ENCODE data around the gene MED25.

Gene MED25

DNA sequence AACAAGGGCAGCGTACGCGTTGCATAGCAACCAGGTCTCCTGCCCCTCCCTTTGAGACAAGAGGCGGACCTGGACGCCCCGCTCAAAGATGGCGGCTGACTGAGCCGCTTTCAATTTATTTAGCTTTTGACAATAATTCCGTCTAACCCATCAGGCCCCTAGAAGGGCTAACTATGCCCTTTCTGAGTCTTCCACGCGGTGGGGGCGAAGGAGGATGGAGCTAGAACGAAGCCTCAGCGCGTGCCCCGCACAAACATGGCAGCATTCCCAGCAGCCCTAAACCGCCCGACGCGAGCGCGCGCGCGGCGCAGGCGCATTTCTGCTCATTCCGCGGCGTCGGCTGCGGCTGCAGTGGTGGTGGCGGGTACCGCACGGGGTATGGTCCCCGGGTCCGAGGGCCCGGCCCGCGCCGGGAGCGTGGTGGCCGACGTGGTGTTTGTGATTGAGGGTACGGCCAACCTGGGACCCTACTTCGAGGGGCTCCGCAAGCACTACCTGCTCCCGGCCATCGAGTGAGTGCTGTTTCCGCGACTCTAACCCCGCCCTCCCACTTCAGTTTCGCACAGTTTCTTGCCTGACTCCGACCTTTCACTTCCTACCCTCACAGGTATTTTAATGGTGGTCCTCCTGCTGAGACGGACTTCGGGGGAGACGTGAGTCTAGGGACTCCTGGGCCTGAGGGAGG is at the start of gene MED25:
Gene MED25, plus strand, starts transcription at position 326 of the 685 bp plus-strand sequence. Its CDS starts 53 bp downstream, at position 379.
- DNase-seq = peak; percentile 85

DNA sequence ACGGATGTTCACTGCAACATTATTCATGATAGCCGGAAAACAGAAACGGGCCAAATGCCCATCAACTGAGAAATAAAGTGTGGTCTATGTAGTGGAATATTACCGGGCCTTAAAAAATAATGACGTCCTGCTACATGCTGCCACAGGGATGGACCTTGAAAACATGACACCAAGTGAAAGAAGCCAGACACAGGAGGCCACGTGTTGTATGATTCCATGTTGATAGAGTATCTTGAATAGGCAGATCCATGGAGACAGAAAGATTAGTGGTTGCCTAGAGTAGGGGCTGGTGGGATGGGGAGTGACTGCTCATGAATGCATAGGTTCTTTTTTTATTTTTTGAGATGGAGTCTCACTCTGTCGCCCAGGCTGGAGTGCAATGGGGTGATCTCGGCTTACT is 47.6 kb upstream of the MED25 start:
- DNase-seq = no peak

DNA sequence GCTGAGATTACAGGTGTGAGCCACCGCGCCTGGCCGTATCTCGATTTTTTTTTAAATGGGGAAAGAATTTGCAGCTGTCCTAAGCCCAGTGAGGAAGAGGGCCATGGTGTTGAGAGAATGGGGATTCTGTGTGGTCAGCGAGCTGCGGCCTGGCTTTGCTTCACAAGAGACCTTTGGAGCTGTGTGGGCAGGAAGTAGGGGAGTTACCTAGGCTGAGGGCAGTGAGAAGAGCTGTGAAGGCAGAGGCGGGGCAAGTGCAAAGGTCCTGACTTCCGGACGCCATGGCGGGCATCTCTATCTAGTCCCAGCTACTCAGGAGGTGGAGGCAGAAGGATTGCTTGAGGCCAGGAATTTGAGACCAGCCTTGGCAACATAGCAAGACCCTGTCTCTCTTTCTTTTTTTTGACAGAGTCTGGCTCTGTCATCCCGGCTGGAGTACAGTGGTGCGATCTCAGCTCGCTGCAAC is 46.4 kb upstream of the MED25 start:
- DNase-seq = no peak

DNA sequence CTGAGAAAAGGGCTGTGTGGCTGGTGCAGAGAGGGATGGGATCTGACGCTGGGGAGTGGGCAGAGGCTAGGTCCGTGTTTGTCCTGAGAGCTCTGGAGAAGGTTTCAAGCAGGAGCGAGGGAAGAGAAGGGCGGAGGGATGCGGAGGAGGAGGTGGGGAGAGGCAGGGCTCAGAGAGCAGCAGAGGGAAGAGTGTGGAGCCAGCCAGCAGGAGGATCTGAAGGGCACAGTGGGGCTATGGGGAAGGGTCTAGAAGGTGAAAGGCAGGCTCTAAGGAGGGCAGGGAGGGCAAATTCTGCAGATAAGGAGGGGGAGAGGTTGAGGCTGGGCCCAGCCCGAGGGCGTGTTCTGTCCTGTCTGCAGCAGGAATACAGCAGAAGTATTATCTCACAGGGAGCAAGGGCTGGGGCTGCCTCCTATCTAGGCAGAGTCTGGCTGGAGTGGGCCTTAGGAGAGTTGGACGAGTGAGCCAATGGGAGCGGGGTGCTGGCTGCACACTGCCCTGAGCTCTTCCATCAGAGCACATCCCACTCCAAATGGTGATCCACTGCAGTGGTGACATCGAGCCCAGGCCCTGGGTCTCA is 45.1 kb upstream of the MED25 start:
- DNase-seq = no peak

- no peak for DNase-seq
Observed at GRCh38 chr19:49773663-49774350, 44.3 kb upstream of the MED25 start.

GRCh38 chr19:49774969-49775368 is 43.1 kb upstream of the MED25 start:
- no peak for DNase-seq

- no peak for DNase-seq
Observed at GRCh38 chr19:49775742-49776370, 42.2 kb upstream of the MED25 start.

DNA sequence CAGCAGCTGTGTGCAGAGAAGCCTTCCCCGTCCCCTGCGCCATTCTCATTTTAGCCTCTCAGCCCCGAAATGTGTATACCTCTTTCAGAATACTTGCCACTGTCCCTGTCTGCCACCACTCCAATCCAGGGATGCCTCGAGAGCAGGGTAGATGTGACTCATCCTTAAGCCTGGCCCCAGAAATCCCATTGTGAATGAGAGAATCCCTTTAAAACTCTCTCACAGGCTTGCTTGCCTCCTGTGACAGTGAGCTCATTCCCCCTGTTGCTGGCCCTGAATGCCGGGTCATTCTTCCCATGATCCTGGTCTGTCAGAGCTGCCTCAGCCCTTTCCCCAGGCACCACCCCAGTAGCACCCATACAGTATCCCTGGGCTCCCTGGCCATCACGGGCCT is 41.7 kb upstream of the MED25 start:
- no peak for DNase-seq

GRCh38 chr19:49779731-49780555 is 38.1 kb upstream of the MED25 start:
- no peak for DNase-seq

GRCh38 chr19:49780861-49781260 is 37.2 kb upstream of the MED25 start:
- DNase-seq = no peak

GRCh38 chr19:49781394-49781793 is 36.7 kb upstream of the MED25 start:
- DNase-seq = no peak

DNA sequence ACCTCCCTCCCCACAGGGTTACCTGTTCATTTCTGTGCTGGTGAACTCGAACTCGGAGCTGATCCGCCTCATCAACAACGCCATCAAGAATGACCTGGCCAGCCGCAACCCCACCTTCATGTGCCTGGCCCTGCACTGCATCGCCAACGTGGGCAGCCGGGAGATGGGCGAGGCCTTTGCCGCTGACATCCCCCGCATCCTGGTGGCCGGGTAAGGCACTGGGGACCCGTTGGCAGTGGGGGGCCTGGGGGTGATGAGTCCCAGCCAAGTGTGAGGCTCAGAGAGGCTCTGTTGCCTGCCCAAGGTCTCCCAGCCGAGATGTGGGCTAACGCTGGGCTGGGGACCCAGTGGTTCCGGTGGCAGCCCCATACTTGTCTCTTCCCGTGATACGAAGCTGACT is 35.6 kb upstream of the MED25 start:
- no peak for DNase-seq

DNA sequence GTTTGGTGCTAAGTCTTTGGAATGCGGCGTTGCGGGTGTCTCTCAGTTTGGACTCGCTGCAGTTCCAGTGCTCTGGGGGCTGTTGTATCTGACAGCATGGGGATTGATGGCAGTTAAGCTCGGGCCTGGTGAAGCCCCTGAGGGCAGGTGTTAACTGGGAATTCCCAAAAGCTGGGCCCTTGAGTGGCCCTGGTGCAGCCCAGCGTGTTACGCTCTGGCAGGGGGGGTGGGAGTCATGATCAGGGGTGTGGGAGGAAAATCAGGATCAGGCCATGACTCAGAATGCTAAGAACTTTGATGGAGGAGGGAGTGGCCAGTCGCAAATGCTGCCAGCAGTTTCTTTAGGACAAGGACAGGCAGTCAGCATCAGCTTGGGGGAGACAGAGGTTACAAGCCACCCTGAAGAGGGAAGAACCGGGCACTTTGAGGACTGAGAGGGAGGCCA is 31.7 kb upstream of the MED25 start:
- DNase-seq = no peak

- DNase-seq = no peak
Observed at GRCh38 chr19:49787746-49788145, 30.3 kb upstream of the MED25 start.

DNA sequence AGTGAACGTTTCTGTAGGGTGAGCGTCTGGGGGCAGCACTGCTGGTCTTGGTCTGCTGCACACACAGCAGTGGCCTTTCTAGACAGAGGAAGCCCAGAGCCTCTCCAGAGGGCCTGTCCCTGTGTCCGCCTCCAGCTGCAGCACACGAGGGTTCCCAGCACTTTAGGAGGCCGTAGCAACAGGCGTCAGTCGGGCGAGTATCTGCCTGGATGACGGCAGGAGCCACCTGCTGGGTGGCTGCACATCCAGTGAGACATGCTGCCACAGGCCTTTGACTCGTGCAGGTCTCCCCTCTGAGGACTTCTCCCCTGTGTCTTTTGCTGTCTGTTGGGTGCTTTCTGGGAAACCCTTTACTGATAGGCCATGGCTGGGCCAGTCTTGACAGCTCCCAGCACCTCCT is 29.2 kb upstream of the MED25 start:
- DNase-seq = no peak

DNA sequence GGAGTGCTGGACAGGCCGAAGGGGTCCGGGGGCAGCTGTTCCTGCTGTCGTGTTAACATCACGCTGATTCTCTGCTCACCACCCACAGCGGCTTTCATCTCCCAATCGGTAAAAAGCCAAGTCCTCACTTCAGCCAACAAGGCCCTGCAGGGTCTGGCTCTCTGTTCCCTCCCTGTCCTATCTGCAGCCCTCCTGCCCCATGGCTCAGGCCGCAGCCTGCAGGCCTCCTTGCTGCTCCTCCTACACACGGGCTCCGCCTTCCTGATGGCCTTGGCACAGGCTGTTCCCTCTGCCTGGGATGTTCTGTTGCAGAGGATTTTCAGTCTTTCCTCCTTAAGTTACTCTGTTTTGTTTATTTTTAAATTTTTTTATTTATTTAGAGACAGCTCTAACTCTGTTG is 27.2 kb upstream of the MED25 start:
- DNase-seq = no peak

GRCh38 chr19:49791776-49792445 is 26.2 kb upstream of the MED25 start:
- no peak for DNase-seq

DNA sequence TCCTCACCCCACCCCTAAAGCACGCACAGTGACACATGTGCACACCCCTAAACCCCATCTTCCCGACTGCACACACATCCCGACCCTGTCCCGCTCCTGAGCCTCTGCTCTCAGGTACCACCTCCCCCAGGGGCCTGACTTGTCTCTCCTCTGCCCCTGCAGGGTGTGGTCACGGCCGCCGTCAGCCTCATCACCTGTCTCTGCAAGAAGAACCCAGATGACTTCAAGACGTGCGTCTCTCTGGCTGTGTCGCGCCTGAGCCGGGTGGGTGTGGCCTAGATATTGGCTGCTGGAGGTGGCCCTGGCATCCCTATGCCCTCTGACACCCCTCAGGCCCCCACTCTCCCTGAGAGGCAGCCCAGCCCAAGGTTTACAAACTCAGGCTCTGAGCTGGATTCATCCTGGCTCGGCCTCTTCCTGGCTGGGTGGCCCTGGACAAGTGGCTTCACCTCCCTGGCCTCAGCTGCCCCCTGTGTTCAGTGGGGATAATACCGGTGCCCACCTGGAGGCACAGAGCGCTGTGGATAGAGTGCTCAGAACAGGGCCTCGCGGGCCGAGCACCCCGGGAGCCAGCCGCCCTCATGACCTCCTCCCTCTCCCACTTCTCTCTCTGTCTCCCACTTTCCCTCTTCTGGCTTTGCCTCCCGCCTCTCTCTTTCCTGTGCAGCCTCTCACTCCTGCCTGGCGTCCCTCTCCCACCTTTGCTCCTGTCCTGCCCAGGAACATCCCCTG is 25.1 kb upstream of the MED25 start:
- no peak for DNase-seq

DNA sequence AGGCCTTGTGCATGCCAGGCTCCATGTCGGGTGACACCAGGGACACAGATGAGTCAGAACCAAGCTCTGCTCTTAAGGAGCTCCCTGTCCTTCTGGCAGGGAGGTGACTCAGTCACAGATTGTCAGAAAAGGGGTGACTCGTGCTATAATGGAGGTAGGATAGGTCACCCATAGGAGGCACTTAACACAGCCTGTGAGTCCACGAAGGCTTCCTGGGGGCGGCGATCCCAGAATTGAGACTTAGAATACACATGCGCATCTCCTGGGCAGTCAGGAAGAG is 24.6 kb upstream of the MED25 start:
- no peak for DNase-seq

GRCh38 chr19:49795615-49796014 is 22.5 kb upstream of the MED25 start:
- DNase-seq = no peak

- DNase-seq = no peak
Observed at GRCh38 chr19:49798574-49798973, 19.5 kb upstream of the MED25 start.

All from NCI-H146 (cell line).